Stromal cell of bone marrow (primary cell): ENCODE measurements around the gene PSMA2.

Source experiments
- DNase-seq: peaks from one replicate; pipeline ENCODE4 v3.0.0-alpha.2; 2012; ENCODE audit warnings: low read depth

Gene PSMA2

GRCh38 chr7:42940985-42941847, 9.2 kb upstream of the PSMA2 start:
- no peak for DNase-seq

GRCh38 chr7:42939457-42940240, 7.7 kb upstream of the PSMA2 start:
- DNase-seq, result no peak

GRCh38 chr7:42935861-42936260, 3.9 kb upstream of the PSMA2 start:
- no peak for DNase-seq

DNA sequence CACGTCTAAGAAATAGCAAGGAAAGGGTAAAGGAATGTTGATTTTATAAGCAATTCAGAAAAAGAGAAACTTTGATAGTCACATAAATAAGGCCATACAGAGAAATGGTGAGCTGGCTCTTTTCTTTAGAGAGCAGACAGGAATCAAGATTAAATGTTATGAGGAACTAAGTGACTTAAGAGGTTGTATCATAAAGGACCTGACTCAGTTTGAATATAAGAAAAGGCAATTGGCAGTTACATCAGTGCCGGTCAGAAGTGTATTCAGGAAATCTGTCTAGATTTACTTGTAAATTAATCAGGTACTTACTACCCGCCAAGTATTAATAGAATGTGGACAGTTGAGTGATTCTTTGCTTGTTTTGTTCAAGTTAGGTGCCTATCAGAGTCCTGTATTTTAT, 2.3 kb upstream of the PSMA2 start:
- DNase-seq, result no peak

- peak; percentile 64 for DNase-seq
These were observed 1.0 kb upstream of the PSMA2 start for GRCh38 chr7:42932811-42933591.

DNA sequence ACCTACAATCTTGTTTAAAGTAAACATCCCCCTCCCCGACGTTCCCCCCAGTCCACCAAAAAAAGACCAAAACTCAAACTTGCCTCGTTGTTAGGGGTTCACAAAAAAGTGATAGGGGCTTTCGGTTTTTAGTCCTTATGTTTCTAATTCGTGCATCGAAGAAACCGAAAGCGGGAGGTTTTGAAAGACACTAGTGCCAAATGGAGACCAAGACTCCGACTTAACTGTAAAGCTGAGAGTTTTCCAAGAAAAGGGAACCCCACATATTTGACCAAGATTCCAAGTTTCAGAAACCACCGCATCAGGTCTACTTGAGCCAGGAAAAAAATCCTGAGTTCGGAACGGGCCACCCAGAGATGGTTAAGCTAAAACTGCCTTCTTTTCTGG, 534 bp downstream of the PSMA2 start:
- no peak for DNase-seq

DNA sequence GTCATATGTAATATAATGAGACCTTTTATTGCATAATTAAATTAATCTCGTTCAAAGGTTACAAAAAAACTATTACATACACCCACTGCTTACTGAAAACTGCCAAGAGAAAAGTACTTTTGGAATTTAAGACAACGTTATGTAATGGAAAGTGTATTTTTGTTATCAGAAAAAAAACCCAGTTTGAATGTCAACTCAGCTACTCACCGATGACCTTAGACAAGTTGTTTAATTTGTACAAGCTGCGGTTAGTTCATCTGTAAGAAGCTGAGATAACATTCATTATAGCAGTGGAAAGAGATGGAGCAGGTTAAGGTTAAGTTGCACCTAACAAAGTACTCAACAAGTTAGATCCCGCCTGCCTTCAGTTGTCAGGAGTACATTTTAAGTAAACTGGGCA, 1.1 kb downstream of the PSMA2 start:
- no peak for DNase-seq

DNA sequence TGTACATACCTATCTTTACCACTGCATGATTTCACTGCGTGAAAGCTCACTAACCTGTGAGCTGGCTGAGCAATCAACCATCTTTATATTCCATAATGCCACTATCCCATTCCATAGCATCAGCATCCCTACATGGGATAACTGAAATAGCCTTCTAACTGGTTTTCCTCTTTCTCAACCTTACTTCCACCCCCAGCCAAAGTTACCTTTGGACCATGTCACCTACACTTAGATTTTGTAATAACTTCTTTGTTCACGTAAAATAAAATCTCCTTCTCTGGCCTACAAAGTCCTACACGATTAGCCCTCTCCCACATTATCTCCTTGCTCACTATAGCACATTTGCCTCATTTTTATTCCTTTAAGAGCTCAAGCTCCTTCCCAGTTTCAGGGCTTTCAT, 2.5 kb downstream of the PSMA2 start:
- no peak for DNase-seq

DNA sequence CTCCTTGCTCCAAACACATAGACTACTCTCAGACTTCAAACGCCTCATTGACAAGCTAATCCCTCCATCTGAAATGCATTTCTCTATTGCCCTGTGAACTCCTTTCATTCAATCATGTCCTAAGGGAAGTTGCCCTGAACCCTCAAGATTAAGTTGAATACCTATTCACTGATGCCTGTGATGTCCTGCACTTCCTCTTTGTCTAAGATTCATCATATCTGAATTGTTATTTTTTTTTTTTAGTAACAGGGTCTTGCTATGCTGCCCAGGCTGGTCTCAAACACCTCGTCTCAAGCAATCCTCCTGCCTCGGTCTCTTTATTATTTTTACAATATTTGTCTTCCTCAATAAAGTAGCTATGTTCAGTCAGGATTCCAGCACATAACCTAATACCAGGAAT, 3.2 kb downstream of the PSMA2 start:
- no peak for DNase-seq

- no peak for DNase-seq
These were observed 5.8 kb downstream of the PSMA2 start for GRCh38 chr7:42926204-42926603.

DNA sequence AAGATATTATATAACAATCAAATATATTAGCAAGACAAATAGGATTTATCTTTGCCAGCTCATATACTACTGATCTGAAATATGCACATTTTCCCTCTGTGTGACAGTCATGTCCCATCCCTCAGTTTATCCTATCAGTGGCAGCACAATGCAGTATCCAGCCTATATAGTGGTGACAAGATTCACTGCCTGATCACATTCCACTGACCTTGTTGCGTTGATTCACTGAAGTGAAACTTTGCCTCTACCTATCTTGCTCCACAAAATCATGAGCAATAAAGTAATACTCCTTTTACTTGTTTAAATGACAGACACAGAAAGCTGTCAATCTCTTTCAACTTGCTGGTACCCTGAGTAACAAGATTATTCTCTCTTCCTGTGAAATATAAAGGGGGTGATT, 6.3 kb downstream of the PSMA2 start:
- no peak for DNase-seq

GRCh38 chr7:42924223-42924838, 7.6 kb downstream of the PSMA2 start:
- DNase-seq, result no peak

DNA sequence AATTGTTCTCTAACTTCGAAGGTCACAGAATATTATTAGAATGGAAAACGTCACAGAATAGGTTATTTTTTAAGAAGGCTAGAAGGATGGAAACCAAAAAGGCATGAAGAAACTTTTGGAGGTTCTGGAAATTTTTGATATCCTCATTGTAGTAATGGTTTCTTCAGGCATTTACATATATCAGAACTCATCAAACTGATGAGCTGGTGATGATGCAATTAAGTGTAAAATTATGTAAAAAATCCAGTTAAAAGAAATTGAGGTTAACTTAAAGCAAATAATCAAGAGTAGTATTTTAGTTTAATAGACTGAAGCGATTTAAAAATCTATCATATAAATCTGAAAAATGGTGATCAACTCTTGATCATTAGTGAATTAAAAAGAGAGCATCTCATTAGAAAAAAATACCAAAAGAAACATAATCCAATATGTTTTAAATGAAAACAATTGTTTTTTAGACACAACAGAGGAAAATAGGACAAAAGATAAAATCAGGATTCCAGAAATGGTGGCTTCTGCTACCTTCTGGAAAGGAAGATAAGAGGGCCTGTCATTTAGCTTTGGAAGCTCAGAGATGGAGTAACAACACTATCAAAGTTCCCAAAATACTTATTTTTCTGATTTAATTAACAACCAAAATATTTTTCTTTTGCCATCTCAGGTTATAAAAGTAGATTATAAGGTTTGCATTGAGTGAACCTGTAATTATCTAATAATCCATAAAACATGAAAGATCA, 9.8 kb downstream of the PSMA2 start:
- DNase-seq, result no peak

DNA sequence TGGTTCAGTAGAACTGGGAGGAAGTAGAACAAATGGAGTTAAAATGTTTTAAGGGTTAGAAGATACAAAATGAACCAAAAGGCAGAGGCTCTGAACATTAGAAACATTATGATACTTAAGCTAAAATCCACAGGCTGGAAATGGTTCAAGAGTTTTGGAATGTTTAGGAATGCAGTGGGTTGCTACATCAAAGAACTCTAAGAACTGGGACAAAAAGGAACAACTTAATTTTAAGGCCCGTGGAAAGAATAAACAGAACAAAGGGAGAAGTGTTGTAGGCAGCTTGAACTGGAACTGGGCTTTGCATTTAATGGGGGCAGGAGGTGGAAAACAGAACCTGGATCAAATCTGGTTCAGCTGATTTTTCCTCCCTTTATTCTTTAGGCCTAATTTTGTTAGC, 16.6 kb downstream of the PSMA2 start:
- DNase-seq, result no peak

DNA sequence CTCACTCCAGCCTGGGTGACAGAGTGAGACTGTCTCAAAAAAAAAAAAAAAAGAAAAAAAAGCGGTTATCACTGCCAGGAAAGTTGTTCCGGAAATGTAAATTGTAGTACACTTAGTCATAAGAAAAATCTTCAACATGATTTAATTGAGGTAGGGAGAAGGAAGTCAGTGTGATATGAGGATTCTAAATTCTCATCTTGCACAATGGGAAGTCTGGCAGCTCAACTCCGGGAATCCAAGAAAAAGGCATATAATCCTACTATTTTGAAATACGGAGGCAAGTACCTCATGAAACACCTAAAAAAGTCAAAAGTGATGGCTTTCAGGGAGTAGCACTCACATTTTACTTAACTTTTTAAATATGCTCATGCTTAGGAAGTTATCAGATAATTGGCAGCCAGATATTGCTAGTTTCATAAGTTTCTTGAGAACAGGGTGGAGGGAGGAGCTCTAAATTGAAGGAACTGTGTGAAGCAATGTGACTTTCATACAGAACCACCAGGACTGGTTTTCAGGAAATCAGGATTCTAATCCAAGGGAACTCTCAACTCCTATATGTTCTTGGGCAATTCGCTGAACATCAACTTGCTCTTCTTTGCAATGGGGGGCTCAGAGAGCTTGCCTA, 17.4 kb downstream of the PSMA2 start:
- no peak for DNase-seq

DNA sequence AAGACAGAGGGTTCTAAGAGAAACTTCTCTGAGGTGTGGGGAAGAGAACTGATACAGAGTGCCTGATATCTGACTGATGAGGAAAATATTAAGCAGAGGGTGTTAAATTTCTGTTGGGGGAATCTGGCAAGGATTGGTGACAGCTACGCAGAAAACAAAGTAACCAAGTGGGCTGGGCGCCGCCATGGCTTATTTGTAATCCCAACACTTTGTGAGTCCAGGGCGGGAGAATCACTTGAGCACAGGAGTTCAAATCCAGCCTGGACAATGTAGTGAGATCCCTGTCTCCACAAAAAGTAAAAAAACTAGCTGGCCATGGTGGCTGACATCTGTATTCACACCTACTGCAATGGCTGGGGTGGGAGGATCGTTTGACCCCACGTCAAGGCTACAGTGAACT, 18.0 kb downstream of the PSMA2 start:
- DNase-seq, result no peak

- no peak for DNase-seq
These were observed 18.4 kb downstream of the PSMA2 start for GRCh38 chr7:42913591-42913990.

DNA sequence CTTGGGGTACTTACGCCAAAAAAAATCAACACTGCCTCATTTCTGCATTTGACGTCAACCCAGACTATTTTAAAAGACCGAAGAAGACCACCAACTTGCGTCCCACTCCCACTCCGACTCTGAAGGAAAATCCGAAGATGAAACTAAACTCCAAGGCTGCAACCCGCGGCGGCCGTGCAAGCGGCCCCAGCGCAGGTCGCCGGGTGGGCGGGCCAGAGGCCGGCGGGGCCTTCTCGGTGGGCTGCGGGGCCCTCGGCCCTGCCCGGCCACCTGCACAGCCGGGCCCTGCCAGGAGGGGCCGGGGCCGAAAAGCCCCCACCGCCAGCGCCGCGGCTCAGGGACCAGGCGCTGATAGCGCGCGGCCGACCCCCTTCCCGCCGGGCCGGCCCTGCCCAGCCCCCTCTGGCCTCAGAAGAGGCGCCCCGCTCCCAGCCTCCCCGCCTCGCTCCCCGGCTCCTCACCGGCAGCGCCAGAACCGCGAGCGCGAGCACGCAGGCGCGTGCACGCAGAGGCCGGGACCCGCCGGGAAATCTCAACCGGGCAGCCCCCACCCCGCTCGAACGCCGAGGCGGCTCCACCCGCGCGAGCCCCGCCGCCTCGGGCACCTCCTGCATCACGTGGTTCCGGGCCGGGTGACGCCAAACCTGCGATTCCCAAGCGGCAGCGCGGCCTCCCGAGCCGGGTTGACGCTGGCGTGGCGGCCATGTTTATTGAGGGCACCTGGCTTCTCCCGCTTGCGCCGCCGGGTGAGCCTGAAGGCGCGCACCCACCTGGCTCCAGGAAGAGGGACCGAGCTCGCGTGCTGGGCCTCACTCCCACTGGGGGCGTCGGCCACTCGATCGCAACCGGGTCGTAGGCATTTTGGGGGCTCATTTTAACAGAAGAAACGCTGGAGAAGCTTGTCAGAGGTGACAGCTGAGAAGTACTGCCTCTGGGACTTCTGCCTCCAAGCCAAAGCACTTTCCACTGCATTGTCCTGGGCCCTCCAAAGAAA, 20.2 kb downstream of the PSMA2 start, which contains the start of gene C7orf25:
Gene C7orf25, minus strand, starts transcription at position 617 of the 994 bp plus-strand sequence. CDS start 1,170 bp downstream, outside the sequence.
- DNase-seq, result peak; percentile 81

DNA sequence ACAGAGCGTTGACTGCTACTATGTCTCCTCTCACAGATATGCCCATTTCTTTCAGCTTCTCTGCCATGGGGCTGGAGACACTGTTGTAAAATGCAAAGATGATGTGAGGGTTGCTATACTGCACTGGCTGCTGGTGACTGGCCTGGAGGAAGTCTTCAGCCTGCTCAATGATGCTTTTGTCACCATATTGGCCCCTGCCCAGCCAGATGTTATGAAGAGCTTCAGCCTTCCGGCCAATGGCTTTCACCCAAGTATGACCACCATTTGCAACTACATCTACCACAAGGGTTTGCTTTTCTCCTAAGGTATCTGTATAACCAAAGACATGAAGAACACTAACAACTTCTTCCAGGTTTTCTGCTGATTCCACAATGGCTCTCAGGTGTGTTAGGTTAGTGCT, 21.7 kb downstream of the PSMA2 start:
- no peak for DNase-seq

DNA sequence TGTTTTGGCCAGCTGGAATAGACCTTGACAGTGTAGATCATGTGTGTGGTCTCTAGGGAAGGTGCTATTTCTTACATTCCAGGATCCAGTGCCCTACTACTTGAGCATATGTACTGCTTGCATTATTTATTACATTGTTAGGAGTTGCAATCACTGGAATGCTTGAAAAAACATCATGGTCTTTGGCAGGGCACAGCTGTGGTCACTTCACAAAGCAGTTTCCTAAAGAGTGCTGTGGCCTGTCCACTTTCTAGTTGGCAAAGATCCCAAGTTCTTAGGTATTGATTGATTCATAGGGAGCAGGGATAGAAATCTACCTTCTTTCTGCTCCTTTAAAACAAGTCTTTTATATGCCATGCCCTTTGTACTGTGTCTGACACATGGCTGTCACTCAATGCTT, 24.7 kb downstream of the PSMA2 start:
- no peak for DNase-seq
